ENCODE results near the gene CEBPZ.
"Not testable (repeated sequence)": the region's sequence is repeated elsewhere in the genome, so short reads cannot be mapped to it uniquely, and the experiment has no call there.

The CEBPZ gene

GRCh38 chr2:37205689-37206341, 25.6 kb downstream of the CEBPZ start:
- Histone ChIP-seq H3K4me2 (no peak overlapping the region), H3K36me3 (peaks cover 99 to 100% (median 100%) of the 10 kb centered on the region in 11 experiments), H3K27ac (no peak overlapping the region), H3K27me3 (no peaks in the 10 kb centered on the region; a peak in 1 of 22 replicates), H3K4me1 (peaks cover 0 to 13% (median 9%) of the 10 kb centered on the region in 10 experiments; a peak in 11 of 20 replicates), H3K4me3 (peak overlapping the region in 2 of 10 experiments; percentile 12 to 23; a peak in 4 of 20 replicates), H3K9me3 (replicated peaks in 1 of 11) (peaks cover 56 to 90% (median 81%) of the 10 kb centered on the region in 11 experiments), H4K20me1 (peaks cover 0 to 11% (median 0%) of the 10 kb centered on the region in 11 experiments; a peak in 6 of 22 replicates), H3K9ac (no peak overlapping the region)
- TF ChIP-seq Cebpa-rat (IDR thresholded peaks at IDR 0.05), result no peak

GRCh38 chr2:37205071-37205661, 26.2 kb downstream of the CEBPZ start:
- not testable (repeated sequence) for H3K4me3 ChIP-seq, H3K4me2 ChIP-seq, H3K27ac ChIP-seq, H3K27me3 ChIP-seq, H3K9ac ChIP-seq, H4K20me1 ChIP-seq
- H3K9me3 ChIP-seq (replicated peaks in 1 of 11), result peaks cover 56 to 92% (median 79%) of the 10 kb centered on the region in 11 experiments
- H3K4me1 ChIP-seq, result peaks cover 0 to 13% (median 9%) of the 10 kb centered on the region in 10 experiments; a peak in 11 of 20 replicates
- peaks cover 99 to 100% (median 100%) of the 10 kb centered on the region in 11 experiments for H3K36me3 ChIP-seq

- H3K4me3 ChIP-seq, result peak overlapping the region in 2 of 10 experiments; percentile 9 to 10; a peak in 2 of 20 replicates
- peaks cover 0 to 11% (median 3%) of the 10 kb centered on the region in 11 experiments; a peak in 8 of 22 replicates for H4K20me1 ChIP-seq
- H3K4me2 ChIP-seq, result no peak overlapping the region
- H3K27me3 ChIP-seq, result no peaks in the 10 kb centered on the region; a peak in 1 of 22 replicates
- peaks cover 6 to 22% (median 16%) of the 10 kb centered on the region in 10 experiments for H3K4me1 ChIP-seq
- H3K36me3 ChIP-seq, result peaks cover 90 to 100% (median 95%) of the 10 kb centered on the region in 11 experiments
- H3K9me3 ChIP-seq (replicated peaks in 1 of 11), result peaks cover 46 to 86% (median 65%) of the 10 kb centered on the region in 11 experiments
- H3K9ac ChIP-seq, result no peak overlapping the region
- no peak for TF ChIP-seq Cebpa-rat (IDR thresholded peaks at IDR 0.05)
- no peak overlapping the region for H3K27ac ChIP-seq
These were observed 27.7 kb downstream of the CEBPZ start for GRCh38 chr2:37203708-37204107.

- Histone ChIP-seq H3K27me3 (no peaks in the 10 kb centered on the region; a peak in 1 of 22 replicates), H4K20me1 (peaks cover 0 to 9% (median 0%) of the 10 kb centered on the region in 11 experiments; a peak in 7 of 22 replicates), H3K4me3 (no peak overlapping the region), H3K4me2 (peak overlapping the region in 5 of 11 experiments; percentile 1 to 40 (median 17); a peak in 4 of 22 replicates), H3K36me3 (peaks cover 71 to 83% (median 76%) of the 10 kb centered on the region in 11 experiments), H3K4me1 (peaks cover 25 to 37% (median 33%) of the 10 kb centered on the region in 10 experiments), H3K9me3 (replicated peaks in 1 of 11) (peaks cover 27 to 67% (median 45%) of the 10 kb centered on the region in 11 experiments), H3K27ac (peak overlapping the region in 9 of 11 experiments; percentile 2 to 60 (median 39); a peak in 14 of 22 replicates), H3K9ac (0 out of 22 replicates have a peak overlapping the region, but pooled peaks of 1 of the 11 experiments have one; percentile 5)
- no peak for TF ChIP-seq Cebpa-rat (IDR thresholded peaks at IDR 0.05)
These were observed 29.6 kb downstream of the CEBPZ start for GRCh38 chr2:37201766-37202165.

- no peaks in the 10 kb centered on the region; a peak in 1 of 22 replicates for H3K27me3 ChIP-seq
- H4K20me1 ChIP-seq, result peaks cover 0 to 9% (median 0%) of the 10 kb centered on the region in 11 experiments; a peak in 7 of 22 replicates
- H3K9ac ChIP-seq, result no peak overlapping the region
- H3K36me3 ChIP-seq, result peaks cover 65 to 77% (median 70%) of the 10 kb centered on the region in 11 experiments
- no peak for TF ChIP-seq Cebpa-rat (IDR thresholded peaks at IDR 0.05)
- H3K4me1 ChIP-seq, result peaks cover 25 to 37% (median 33%) of the 10 kb centered on the region in 10 experiments
- peak overlapping the region in 1 of 11 experiments; percentile 60; a peak in 1 of 22 replicates for H3K27ac ChIP-seq
- no peak overlapping the region for H3K4me3 ChIP-seq
- peaks cover 21 to 62% (median 40%) of the 10 kb centered on the region in 11 experiments for H3K9me3 ChIP-seq (replicated peaks in 1 of 11)
- H3K4me2 ChIP-seq, result no peak overlapping the region
These were observed 30.2 kb downstream of the CEBPZ start for GRCh38 chr2:37201208-37201607.

GRCh38 chr2:37198681-37199065, 32.7 kb downstream of the CEBPZ start:
- H3K9ac ChIP-seq, result peak overlapping the region in 8 of 11 experiments; percentile 86 to 93 (median 90); a peak in 12 of 22 replicates
- peaks cover 6 to 50% (median 24%) of the 10 kb centered on the region in 11 experiments for H3K9me3 ChIP-seq (replicated peaks in 1 of 11)
- H3K4me3 ChIP-seq, result peak overlapping the region in 3 of 10 experiments; percentile 71 to 79 (median 77); a peak in 3 of 20 replicates
- H3K27ac ChIP-seq, result peak overlapping the region in 8 of 11 experiments; percentile 87 to 95 (median 92); a peak in 14 of 22 replicates
- peak overlapping the region; percentile 81 to 94 (median 88); a peak in 21 of 22 replicates for H3K4me2 ChIP-seq
- no peak for TF ChIP-seq Cebpa-rat (IDR thresholded peaks at IDR 0.05)
- H3K27me3 ChIP-seq, result no peaks in the 10 kb centered on the region; a peak in 1 of 22 replicates
- H3K36me3 ChIP-seq, result peaks cover 41 to 52% (median 45%) of the 10 kb centered on the region in 11 experiments
- peaks cover 0 to 9% (median 0%) of the 10 kb centered on the region in 11 experiments; a peak in 6 of 22 replicates for H4K20me1 ChIP-seq
- peaks cover 25 to 37% (median 33%) of the 10 kb centered on the region in 10 experiments for H3K4me1 ChIP-seq

GRCh38 chr2:37196320-37197195, 34.8 kb downstream of the CEBPZ start, which contains the start of gene CEBPZOS:
Gene CEBPZOS, plus strand, starts transcription at chr2:37196496. Its CDS starts 3,209 bp downstream, at chr2:37199705.
- Histone ChIP-seq H3K4me2 (peak within 1 kb of the TSS; percentile 81 to 94 (median 88)), H3K4me3 (peak within 1 kb of the TSS; percentile 65 to 91 (median 76)), H3K4me1 (peaks cover 21 to 36% (median 26%) of the 10 kb centered on the region in 10 experiments), H3K9ac (peak within 1 kb of the TSS; percentile 83 to 93 (median 90)), H3K27ac (peak within 1 kb of the TSS; percentile 73 to 95 (median 92)), H3K9me3 (replicated peaks in 1 of 11) (peaks cover 0 to 30% (median 9%) of the 10 kb centered on the region in 11 experiments; a peak in 18 of 22 replicates), H4K20me1 (peaks cover 0 to 9% (median 0%) of the 10 kb centered on the region in 11 experiments; a peak in 6 of 22 replicates), H3K36me3 (peaks cover 20 to 30% (median 24%) of the 10 kb centered on the region in 11 experiments), H3K27me3 (no peaks in the 10 kb centered on the region)
- no peak for TF ChIP-seq Cebpa-rat (IDR thresholded peaks at IDR 0.05)

GRCh38 chr2:37195862-37196319, 35.5 kb downstream of the CEBPZ start:
- H3K27ac ChIP-seq, result peak overlapping the region in 10 of 11 experiments; percentile 87 to 95 (median 92); a peak in 16 of 22 replicates
- peak overlapping the region; percentile 81 to 94 (median 88) for H3K4me2 ChIP-seq
- H3K9ac ChIP-seq, result peak overlapping the region in 5 of 11 experiments; percentile 88 to 92 (median 90); a peak in 6 of 22 replicates
- H3K4me3 ChIP-seq, result peak overlapping the region; percentile 65 to 91 (median 76)
- H3K27me3 ChIP-seq, H4K20me1 ChIP-seq: not testable (repeated sequence)
- H3K9me3 ChIP-seq (replicated peaks in 1 of 11), result peaks cover 0 to 30% (median 9%) of the 10 kb centered on the region in 11 experiments; a peak in 18 of 22 replicates
- H3K4me1 ChIP-seq, result peaks cover 19 to 36% (median 23%) of the 10 kb centered on the region in 10 experiments
- peaks cover 13 to 24% (median 17%) of the 10 kb centered on the region in 11 experiments for H3K36me3 ChIP-seq
